K562 (cell line): ENCODE measurements around the gene KHNYN. TPM values are rescaled to one million over a fixed set of nuclear protein-coding genes. Genes with fewer than 3 reads are reported as not detected.

Source experiments
- ATAC-seq: fragments of 200-7000 bp; cut with Tn5 transposase; 3 replicates; pipeline ENCODE4 v1.9.1; 2020; ENCODE audit warnings: moderate library complexity
- BruUV-seq: library from RNA; stranded (reverse); fragments of 400-500 nt; replicated peaks from 2 replicates; lab custom pipeline; 2021; lab: Mats Ljungman, UMichigan
- CTCF ChIA-PET: fragments of 300-600 bp; formaldehyde crosslinking; extraction: SDS; loops from one replicate; lab custom pipeline; 2021; ENCODE audit warnings: low intra/inter-chr PET ratio; lab: Yijun Ruan, JAX
- POLR2A ChIA-PET: fragments of 300-600, 350-650 bp; sonication (Branson Sonifier 250); formaldehyde crosslinking; extraction: SDS; loops from one replicate; lab custom pipeline; 2021; ENCODE audit warnings: antibody characterized with exemption, inconsistent platforms; lab: Yijun Ruan, JAX
- DNase-seq, 4 experiments: peaks; one replicate each; pipeline versions ENCODE4 v3.0.0 to v3.0.0-alpha.2; 2011 to 2018; ENCODE audit warnings: low spot score in 3 of 4, mixed read lengths in 3 of 4; ENCODE audit errors: extremely low read depth in 1 of 4
- FAIRE-seq: peaks from 2 replicates; lab custom pipeline; 2011; peaks lifted over from hg19 to GRCh38; lab: Jason Lieb, UNC
- H2AFZ ChIP-seq: 2 replicates; pipeline ENCODE4 v1.6.0; 2011; ENCODE audit warnings: low read depth, low read length, control low read depth, inconsistent platforms
- H3K27ac ChIP-seq: fragments of 200-600 bp; 3 replicates; pipeline ENCODE4 v1.8.0; 2011; ENCODE audit warnings: low read depth, mild to moderate bottlenecking, control low read depth, inconsistent platforms, low read length, moderate library complexity, mixed read lengths; ENCODE audit errors: extremely low read depth
- H3K27me3 ChIP-seq, 2 experiments: fragments of 300-600 bp in 1 of 2; 2 replicates in 1 of 2; 3 replicates in 1 of 2; pipeline versions ENCODE4 v1.6.0 to v1.8.0; 2011; ENCODE audit warnings: inconsistent platforms in 2 of 2, low read length in 2 of 2, mild to moderate bottlenecking in 1 of 2, mixed read lengths in 1 of 2, moderate library complexity in 1 of 2; ENCODE audit not compliant: control insufficient read depth in 2 of 2, insufficient read depth in 2 of 2
- H3K36me3 ChIP-seq: fragments of 300-600 bp; 3 replicates; pipeline ENCODE4 v1.8.0; 2011; ENCODE audit warnings: mild to moderate bottlenecking, low read length, inconsistent platforms; ENCODE audit not compliant: control insufficient read depth, insufficient read depth
- H3K4me1 ChIP-seq, 2 experiments: fragments of 200-600 bp in 1 of 2; replicated peaks in 1 of 2; 2 replicates in 1 of 2; 3 replicates in 1 of 2; pipeline versions ENCODE4 v1.5.1 to v1.8.0; 2011; ENCODE audit warnings: inconsistent platforms in 2 of 2, low read length in 2 of 2, mild to moderate bottlenecking in 1 of 2, mixed read lengths in 1 of 2, moderate library complexity in 1 of 2; ENCODE audit not compliant: control insufficient read depth in 2 of 2, insufficient read depth in 2 of 2
- H3K4me2 ChIP-seq: 2 replicates; pipeline ENCODE4 v1.6.1; 2011; ENCODE audit warnings: low read length, control low read depth, inconsistent platforms, mixed read lengths; ENCODE audit not compliant: insufficient read depth
- H3K4me3 ChIP-seq: fragments of 200-600 bp; sonication (generic), shearing (Covaris generic); 2 replicates; pipeline ENCODE4 v1.5.1; 2016; ENCODE audit warnings: control low read depth, inconsistent platforms
- H3K79me2 ChIP-seq: fragments of 200-600 bp; 3 replicates; pipeline ENCODE4 v1.8.0; 2011; ENCODE audit warnings: low read length, inconsistent platforms; ENCODE audit not compliant: control insufficient read depth, insufficient read depth
- H3K9ac ChIP-seq, 2 experiments: 2 replicates each; pipeline versions ENCODE4 v1.6.0 to v1.6.1; 2011; ENCODE audit warnings: low read depth in 2 of 2, low read length in 2 of 2, control low read depth in 1 of 2, inconsistent platforms in 1 of 2, mild to moderate bottlenecking in 1 of 2, mixed read lengths in 1 of 2; ENCODE audit not compliant: insufficient read depth in 1 of 2
- H3K9me1 ChIP-seq: one replicate; pipeline ENCODE4 v1.6.0; 2011; ENCODE audit warnings: inconsistent platforms, mild to moderate bottlenecking, low read length, moderate library complexity; ENCODE audit not compliant: control insufficient read depth, insufficient read depth
- H3K9me3 ChIP-seq: replicated peaks from 2 replicates; pipeline ENCODE4 v1.5.1; 2011; ENCODE audit warnings: low read depth, low read length, inconsistent platforms; ENCODE audit not compliant: control insufficient read depth, insufficient read depth
- H4K20me1 ChIP-seq: replicated peaks from 2 replicates; pipeline ENCODE4 v1.6.1; 2011; ENCODE audit warnings: low read length, inconsistent platforms, mixed read lengths; ENCODE audit not compliant: control insufficient read depth, insufficient read depth
- ELF1 ChIP-seq: fragments of 200-800 bp; sonication (Bioruptor generic); IDR thresholded peaks from 2 replicates; pipeline ENCODE4 v1.6.1; 2016; ENCODE audit warnings: missing genetic modification characterization, missing compliant biosample characterization
- EWSR1 ChIP-seq: fragments of 450-650 bp; IDR thresholded peaks from 2 replicates; pipeline ENCODE4 v1.6.1; 2018; ENCODE audit warnings: borderline replicate concordance, mild to moderate bottlenecking, low read depth, moderate library complexity; ENCODE audit not compliant: partially characterized antibody
- GATA2 ChIP-seq: sonication (generic); formaldehyde crosslinking; IDR thresholded peaks from 2 replicates; pipeline ENCODE4 v1.4.0; 2020; ENCODE audit warnings: mild to moderate bottlenecking, missing genetic modification reagents
- GTF2F1 ChIP-seq: IDR thresholded peaks from 2 replicates; pipeline ENCODE4 v1.6.1; 2011; ENCODE audit warnings: low read depth, low read length, improper control_type of control experiment
- MAZ ChIP-seq, 2 experiments: fragments of 450-650 bp in 1 of 2; sonication (generic) in 1 of 2; formaldehyde crosslinking; IDR thresholded peaks in 1 of 2; conservative IDR thresholded peaks in 1 of 2; 2 replicates each; pipeline versions ENCODE4 v1.4.0 to v1.5.0; 2020; ENCODE audit warnings: mild to moderate bottlenecking in 1 of 2, missing genetic modification reagents in 1 of 2
- MBD2 ChIP-seq: sonication (generic); IDR thresholded peaks from 2 replicates; pipeline ENCODE4 v1.6.1; 2016; ENCODE audit warnings: low read depth, borderline replicate concordance
- NRF1 ChIP-seq, 2 experiments: fragments of 450-650 bp; IDR thresholded peaks in 1 of 2; conservative IDR thresholded peaks in 1 of 2; 2 replicates each; pipeline ENCODE4 v1.6.1; 2014; ENCODE audit warnings: mild to moderate bottlenecking in 2 of 2
- RBFOX2 ChIP-seq: fragments of 200-400 bp; formaldehyde crosslinking; IDR thresholded peaks from 2 replicates; pipeline ENCODE4 v1.6.1; 2017; ENCODE audit warnings: low read depth, mild to moderate bottlenecking, low read length, moderate library complexity
- RHOXF2B ChIP-seq: fragments of 250-450 bp; sonication (Bioruptor Pico); conservative IDR thresholded peaks from 2 replicates; pipeline ENCODE4 v1.5.1; 2021
- SIRT6 ChIP-seq: IDR thresholded peaks from one replicate; pipeline ENCODE4 v1.6.1; 2012; ENCODE audit warnings: low read depth, mild to moderate bottlenecking, control low read depth, inconsistent platforms, low read length, moderate library complexity
- SMC3 ChIP-seq: conservative IDR thresholded peaks from 2 replicates; pipeline ENCODE4 v1.6.1; 2011; ENCODE audit warnings: low read depth, low read length, improper control_type of control experiment; ENCODE audit not compliant: insufficient read depth
- SNIP1 ChIP-seq: fragments of 450-650 bp; IDR thresholded peaks from 2 replicates; pipeline ENCODE4 v1.7.1; 2017; ENCODE audit warnings: low read depth, mild to moderate bottlenecking
- SP1 ChIP-seq: sonication (generic); formaldehyde crosslinking; IDR thresholded peaks from 2 replicates; pipeline ENCODE4 v1.8.1; 2022; ENCODE audit warnings: mild to moderate bottlenecking, missing genetic modification reagents
- TCF7L2 ChIP-seq: fragments of 150-350 bp; IDR thresholded peaks from 2 replicates; pipeline ENCODE4 v1.6.1; 2016; ENCODE audit warnings: low read depth, mild to moderate bottlenecking, low read length, moderate library complexity
- XRCC4 ChIP-seq: IDR thresholded peaks from one replicate; pipeline ENCODE4 v1.6.1; 2011; ENCODE audit not compliant: insufficient read depth, insufficient read length; ENCODE audit errors: extremely low read depth
- ZNF644 ChIP-seq: fragments of 200-800 bp; sonication (Bioruptor generic); IDR thresholded peaks from 2 replicates; pipeline ENCODE4 v1.6.1; 2016; ENCODE audit warnings: low read depth, missing genetic modification characterization, missing compliant biosample characterization
- ZSCAN32 ChIP-seq: fragments of 450-650 bp; formaldehyde crosslinking; IDR thresholded peaks from 2 replicates; pipeline ENCODE4 v1.4.0; 2020; ENCODE audit warnings: mild to moderate bottlenecking, moderate library complexity
- WGBS: fragments of 100-300 bp; shearing (Covaris generic); methylation state at CpG from one replicate; pipeline ENCODE4 v1.1.6; 2016; ENCODE audit warnings: low coverage, mixed read lengths; ENCODE audit not compliant: insufficient coverage; ENCODE audit errors: missing lambda C conversion rate; 5-methylcytosine and 5-hydroxymethylcytosine counted together
- in situ Hi-C: fragments of 300-500 bp; cut with MboI; formaldehyde crosslinking; loops from 4 replicates; pipeline ENCODE4 v1.15.0; 2018; ENCODE audit warnings: inconsistent platforms, mixed read lengths
- intact Hi-C: fragments of 100-400 bp; cut with micrococcal nuclease; formaldehyde crosslinking; loops from 2 replicates; pipeline ENCODE4 v1.14.2; 2022
- polyA plus RNA-seq, 8 experiments: library from polyadenylated mRNA; depleted of rRNA in 4 of 8; stranded (reverse) in 5 of 8; unstranded in 3 of 8; fragments of >200 nt; fragmentation: Nextera tagmentation in 2 of 8; fragmentation: Illumina TruSeq in 1 of 8; extraction: Ambion mirVana in 2 of 8; extraction: Trizol in 1 of 8; gene quantifications; 2 replicates each; pipeline versions ENCODE4 v1.2.1 to v1.2.3, GENCODE V29; 2011 to 2014; ENCODE audit warnings: inconsistent platforms in 1 of 8, missing spikeins in 1 of 8
- total RNA-seq, 7 experiments: library from RNA; depleted of rRNA in 6 of 7; stranded (reverse); fragments of >200 nt in 6 of 7; fragmentation: Illumina TruSeq in 2 of 7; extraction: Trizol in 2 of 7; gene quantifications; 2 replicates each; pipeline versions ENCODE4 v1.2.1 to v1.2.3, GENCODE V29; 2011 to 2021; ENCODE audit warnings: low replicate concordance in 1 of 7
- TF ChIP-seq, protein P1 (sequence below), 2 experiments: fragments of 200-800 bp in 1 of 2; sonication (Bioruptor generic) in 1 of 2; sonication (generic) in 1 of 2; formaldehyde crosslinking in 1 of 2; IDR thresholded peaks in 1 of 2; conservative IDR thresholded peaks in 1 of 2; 2 replicates each; pipeline versions ENCODE4 v1.5.0 to v1.6.1; 2016 to 2020; ENCODE audit warnings: missing compliant biosample characterization in 1 of 2, missing genetic modification characterization in 1 of 2, missing genetic modification reagents in 1 of 2
- TF ChIP-seq, protein P2 (sequence below): fragments of 250-450 bp; sonication (Bioruptor Pico); IDR thresholded peaks from 2 replicates; pipeline ENCODE4 v1.5.0; 2021

The KHNYN gene
- total and polyA plus RNA-seq, 9 of the 15 experiments (the other 6 are each of a cell fraction or from before 2014, with no cell fraction given), result 0.76 to 26.0 (median 14.1) TPM

DNA sequence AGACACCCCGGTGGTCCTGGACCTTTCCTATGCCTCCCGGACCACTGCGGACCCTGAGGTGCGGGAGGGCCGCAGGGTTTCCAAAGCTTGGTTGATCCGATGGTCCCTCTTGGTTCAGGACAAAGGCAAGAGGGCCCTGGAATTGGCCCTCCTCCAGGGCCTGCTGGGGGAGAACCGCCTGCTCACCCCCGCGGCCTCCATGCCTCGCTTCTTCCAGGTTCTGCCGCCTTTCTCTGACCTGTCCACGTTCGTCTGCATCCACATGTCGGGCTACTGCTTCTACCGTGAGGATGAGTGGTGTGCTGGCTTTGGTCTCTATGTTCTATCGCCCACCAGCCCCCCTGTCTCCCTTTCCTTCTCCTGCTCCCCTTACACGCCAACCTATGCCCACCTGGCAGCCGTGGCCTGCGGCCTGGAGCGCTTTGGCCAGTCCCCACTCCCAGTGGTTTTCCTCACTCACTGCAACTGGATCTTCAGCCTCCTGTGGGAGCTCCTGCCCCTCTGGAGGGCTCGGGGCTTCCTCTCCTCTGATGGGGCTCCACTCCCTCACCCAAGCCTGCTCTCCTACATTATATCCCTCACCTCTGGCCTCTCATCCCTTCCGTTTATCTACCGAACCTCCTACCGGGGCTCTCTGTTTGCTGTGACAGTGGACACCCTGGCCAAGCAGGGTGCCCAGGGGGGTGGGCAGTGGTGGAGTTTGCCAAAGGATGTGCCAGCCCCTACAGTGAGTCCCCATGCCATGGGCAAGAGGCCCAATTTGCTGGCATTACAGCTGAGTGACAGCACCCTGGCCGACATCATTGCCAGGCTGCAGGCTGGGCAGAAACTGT lies 14.1 kb upstream of the KHNYN start:
- Histone ChIP-seq H3K9me1 (no peaks in the 10 kb centered on the region), H3K9ac (peak overlapping the region in 1 of 2 experiments; percentile 81; a peak in 3 of 4 replicates), H3K4me3 (no peak overlapping the region), H3K27ac (no peak overlapping the region), H3K27me3 (no peaks in the 10 kb centered on the region), H3K79me2 (no peaks in the 10 kb centered on the region), H3K9me3 (no peaks in the 10 kb centered on the region), H2AFZ (no peak overlapping the region), H4K20me1 (no peaks in the 10 kb centered on the region), H3K36me3 (no peaks in the 10 kb centered on the region), H3K4me1 (peaks cover 4 to 26% of the 10 kb centered on the region in 2 experiments; a peak in 4 of 5 replicates), H3K4me2 (no peak overlapping the region)
- in situ Hi-C loops (no loop called here), intact Hi-C loops (no loop called here)
- no peak for DNase-seq
- no peak for TF ChIP-seq RBFOX2
- TF ChIP-seq GATA2 (CRISPR knock-in tag), result no peak
- no peak for TF ChIP-seq SP1 (CRISPR knock-in tag)
- no peak for TF ChIP-seq SIRT6
- no peak for TF ChIP-seq GTF2F1
- TF ChIP-seq TCF7L2, result no peak
- no peak for TF ChIP-seq EWSR1
- TF ChIP-seq MAZ (CRISPR knock-in tag; conservative IDR thresholded peaks at IDR 0.05 in 1 of 2, IDR thresholded peaks at IDR 0.05 in 1 of 2), result no peak
- no peak for TF ChIP-seq MBD2
- TF ChIP-seq SNIP1, result no peak
- no peak for TF ChIP-seq NRF1 (conservative IDR thresholded peaks at IDR 0.05 in 1 of 2, IDR thresholded peaks at IDR 0.05 in 1 of 2)
- no peak for TF ChIP-seq ZSCAN32 (CRISPR knock-in tag)
- no peak for TF ChIP-seq XRCC4
- no peak for TF ChIP-seq SMC3
- TF ChIP-seq ELF1 (tag), result no peak
- TF ChIP-seq, protein P1, sequence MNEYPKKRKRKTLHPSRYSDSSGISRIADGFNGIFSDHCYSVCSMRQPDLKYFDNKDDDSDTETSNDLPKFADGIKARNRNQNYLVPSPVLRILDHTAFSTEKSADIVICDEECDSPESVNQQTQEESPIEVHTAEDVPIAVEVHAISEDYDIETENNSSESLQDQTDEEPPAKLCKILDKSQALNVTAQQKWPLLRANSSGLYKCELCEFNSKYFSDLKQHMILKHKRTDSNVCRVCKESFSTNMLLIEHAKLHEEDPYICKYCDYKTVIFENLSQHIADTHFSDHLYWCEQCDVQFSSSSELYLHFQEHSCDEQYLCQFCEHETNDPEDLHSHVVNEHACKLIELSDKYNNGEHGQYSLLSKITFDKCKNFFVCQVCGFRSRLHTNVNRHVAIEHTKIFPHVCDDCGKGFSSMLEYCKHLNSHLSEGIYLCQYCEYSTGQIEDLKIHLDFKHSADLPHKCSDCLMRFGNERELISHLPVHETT (CRISPR knock-in tag; conservative IDR thresholded peaks at IDR 0.05 in 1 of 2, IDR thresholded peaks at IDR 0.05 in 1 of 2), result no peak
- TF ChIP-seq ZNF644 (tag), result no peak
- TF ChIP-seq, protein P2, sequence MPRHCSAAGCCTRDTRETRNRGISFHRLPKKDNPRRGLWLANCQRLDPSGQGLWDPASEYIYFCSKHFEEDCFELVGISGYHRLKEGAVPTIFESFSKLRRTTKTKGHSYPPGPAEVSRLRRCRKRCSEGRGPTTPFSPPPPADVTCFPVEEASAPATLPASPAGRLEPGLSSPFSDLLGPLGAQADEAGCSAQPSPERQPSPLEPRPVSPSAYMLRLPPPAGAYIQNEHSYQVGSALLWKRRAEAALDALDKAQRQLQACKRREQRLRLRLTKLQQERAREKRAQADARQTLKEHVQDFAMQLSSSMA (CRISPR knock-in tag), result no peak
- no peak for TF ChIP-seq RHOXF2B (CRISPR knock-in tag)
- BruUV-seq, result no TSS peak
- ATAC-seq, result no peak
- POLR2A ChIA-PET, result no interaction called here
- CTCF ChIA-PET, result interaction anchor here (0.7 kb wide), 1 partner anchor 707 kb away, joined by 3 read pairs; no protein-coding TSS in a partner anchor
- no peak for FAIRE-seq
- WGBS, result 51% methylated on average over 16 of the region's 25 CpGs
